ENCODE measurements around the gene CAV1. TPM values are rescaled to one million over a fixed set of nuclear protein-coding genes. Genes with fewer than 3 reads are reported as not detected.

Gene CAV1
- total and polyA plus RNA-seq, 7 donors: 8.8 to 857 (median 328) TPM

DNA sequence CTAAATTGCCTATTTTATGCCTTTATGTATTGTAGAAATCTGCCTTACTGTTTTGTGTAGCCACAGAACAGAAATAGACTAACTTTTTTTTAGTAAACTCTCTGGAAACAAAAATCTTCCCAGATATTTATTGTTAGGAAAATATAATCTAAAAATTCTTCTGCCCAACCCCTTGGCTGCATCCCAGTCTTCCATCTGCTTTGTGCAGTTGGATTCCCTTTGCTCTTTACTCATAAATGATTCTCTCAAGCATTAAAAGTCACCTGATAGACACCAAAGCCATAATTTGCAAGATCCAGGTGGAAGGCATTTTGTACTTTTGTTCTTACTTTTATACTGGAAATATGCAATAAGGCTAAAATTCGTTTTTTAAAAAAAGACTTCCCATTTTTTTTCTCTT lies 31.4 kb upstream of the CAV1 start:
- TF ChIP-seq, protein P1, sequence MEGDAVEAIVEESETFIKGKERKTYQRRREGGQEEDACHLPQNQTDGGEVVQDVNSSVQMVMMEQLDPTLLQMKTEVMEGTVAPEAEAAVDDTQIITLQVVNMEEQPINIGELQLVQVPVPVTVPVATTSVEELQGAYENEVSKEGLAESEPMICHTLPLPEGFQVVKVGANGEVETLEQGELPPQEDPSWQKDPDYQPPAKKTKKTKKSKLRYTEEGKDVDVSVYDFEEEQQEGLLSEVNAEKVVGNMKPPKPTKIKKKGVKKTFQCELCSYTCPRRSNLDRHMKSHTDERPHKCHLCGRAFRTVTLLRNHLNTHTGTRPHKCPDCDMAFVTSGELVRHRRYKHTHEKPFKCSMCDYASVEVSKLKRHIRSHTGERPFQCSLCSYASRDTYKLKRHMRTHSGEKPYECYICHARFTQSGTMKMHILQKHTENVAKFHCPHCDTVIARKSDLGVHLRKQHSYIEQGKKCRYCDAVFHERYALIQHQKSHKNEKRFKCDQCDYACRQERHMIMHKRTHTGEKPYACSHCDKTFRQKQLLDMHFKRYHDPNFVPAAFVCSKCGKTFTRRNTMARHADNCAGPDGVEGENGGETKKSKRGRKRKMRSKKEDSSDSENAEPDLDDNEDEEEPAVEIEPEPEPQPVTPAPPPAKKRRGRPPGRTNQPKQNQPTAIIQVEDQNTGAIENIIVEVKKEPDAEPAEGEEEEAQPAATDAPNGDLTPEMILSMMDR (IDR thresholded peaks at IDR 0.05): no peak
- TF ChIP-seq POLR2AphosphoS5 (IDR thresholded peaks at IDR 0.05) (no peak), EP300 (IDR thresholded peaks at IDR 0.05) (no peak), POLR2A (IDR thresholded peaks at IDR 0.05) (no peak)
- H3K4me1 ChIP-seq: peaks cover 0 to 24% (median 17%) of the 10 kb centered on the region in 4 donors
- no peaks in the 10 kb centered on the region for H3K36me3 ChIP-seq
- 52 to 65% methylated on average over 1 of the region's 1 CpG for WGBS, 2 donors
- no peak overlapping the region for H3K4me3 ChIP-seq
- DNase-seq: no peak
- intact Hi-C loops (cut with DNase I): no loop called here
- no peaks in the 10 kb centered on the region for H3K9me3 ChIP-seq
- no peaks in the 10 kb centered on the region for H3K27me3 ChIP-seq
- H3K27ac ChIP-seq: peak overlapping the region; percentile 33 to 50 (median 46)

DNA sequence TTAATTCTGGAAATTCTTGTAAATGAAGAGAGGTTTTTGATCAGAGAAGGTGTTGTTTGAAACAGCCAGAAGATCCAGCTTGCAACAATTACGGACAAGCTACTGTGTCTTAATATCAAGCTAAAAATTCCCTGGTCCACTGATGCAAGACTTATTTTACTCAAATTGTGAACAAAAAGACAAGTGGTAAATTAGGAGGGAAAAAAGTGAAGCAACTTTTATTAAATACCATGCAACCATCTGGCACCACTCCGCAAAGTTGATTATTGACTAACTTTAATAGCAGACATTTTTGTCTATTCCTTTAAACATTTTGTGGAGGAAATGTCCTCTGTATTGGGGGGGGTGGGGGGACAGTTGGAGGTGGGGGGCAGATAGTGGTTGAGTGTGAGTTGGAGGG lies 30.4 kb upstream of the CAV1 start:
- Histone ChIP-seq H3K4me3 (no peak overlapping the region), H3K36me3 (no peaks in the 10 kb centered on the region), H3K9me3 (no peaks in the 10 kb centered on the region), H3K4me1 (peaks cover 0 to 29% (median 20%) of the 10 kb centered on the region in 4 donors), H3K27me3 (no peaks in the 10 kb centered on the region), H3K27ac (peak overlapping the region in 2 of 4 donors; percentile 55 to 89)
- TF ChIP-seq POLR2AphosphoS5 (IDR thresholded peaks at IDR 0.05) (no peak), POLR2A (IDR thresholded peaks at IDR 0.05) (no peak), EP300 (IDR thresholded peaks at IDR 0.05) (no peak)
- TF ChIP-seq, protein P1 (IDR thresholded peaks at IDR 0.05): no peak
- intact Hi-C loops (cut with DNase I): no loop called here
- no peak for DNase-seq
- 93 to 97% methylated on average over 2 of the region's 2 CpGs for WGBS, 2 donors

DNA sequence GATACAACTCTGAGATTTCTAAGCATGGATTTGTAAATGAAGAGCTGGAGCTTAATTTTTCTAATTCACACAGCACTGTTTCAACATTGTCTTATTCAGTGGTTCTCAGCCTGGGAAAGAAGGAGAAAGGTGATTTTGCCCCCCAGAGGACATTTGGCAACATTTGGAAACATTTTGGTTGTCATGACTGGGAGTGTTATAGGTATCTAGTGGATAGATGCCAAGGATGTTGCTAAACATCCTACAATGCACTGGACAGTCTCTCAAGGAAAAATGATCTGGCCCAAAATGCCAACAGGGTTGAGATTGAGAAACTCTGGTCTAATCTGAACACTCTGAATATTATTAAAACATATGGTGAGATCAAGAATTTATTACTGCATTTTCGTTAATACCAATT lies 29.1 kb upstream of the CAV1 start:
- peaks cover 0 to 29% (median 20%) of the 10 kb centered on the region in 4 donors for H3K4me1 ChIP-seq
- no peaks in the 10 kb centered on the region for H3K9me3 ChIP-seq
- TF ChIP-seq POLR2A (IDR thresholded peaks at IDR 0.05) (no peak), POLR2AphosphoS5 (IDR thresholded peaks at IDR 0.05) (no peak), EP300 (IDR thresholded peaks at IDR 0.05) (no peak)
- TF ChIP-seq, protein P1 (IDR thresholded peaks at IDR 0.05): no peak
- intact Hi-C loops (cut with DNase I): no loop called here
- no peak overlapping the region for H3K4me3 ChIP-seq
- H3K27me3 ChIP-seq: no peaks in the 10 kb centered on the region
- no peaks in the 10 kb centered on the region for H3K36me3 ChIP-seq
- WGBS, 2 donors: 88% methylated on average over 1 of the region's 1 CpG
- H3K27ac ChIP-seq: peak overlapping the region; percentile 17 to 89 (median 52)
- no peak for DNase-seq

DNA sequence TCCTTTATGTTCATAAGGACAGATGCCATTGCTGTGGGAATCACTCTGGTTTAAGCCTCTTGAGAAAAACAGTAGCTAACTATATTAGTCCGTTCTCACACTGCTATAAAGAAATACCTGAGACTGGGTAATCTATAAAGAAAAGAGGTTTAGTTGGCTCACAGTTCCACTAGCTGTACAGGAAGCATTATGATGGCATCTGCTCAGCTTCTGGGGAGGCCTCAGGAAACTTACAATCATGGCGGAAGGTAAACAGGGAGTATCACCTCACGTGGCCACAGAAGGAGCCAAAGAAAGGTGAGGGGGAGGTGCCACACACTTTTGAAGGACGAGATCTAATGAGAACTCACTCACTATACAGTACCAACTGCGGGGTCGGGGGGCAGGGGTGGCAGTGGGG lies 28.2 kb upstream of the CAV1 start:
- TF ChIP-seq, protein P1 (IDR thresholded peaks at IDR 0.05): no peak
- TF ChIP-seq EP300 (IDR thresholded peaks at IDR 0.05): no peak
- Histone ChIP-seq H3K9me3 (no peaks in the 10 kb centered on the region), H3K4me3 (no peak overlapping the region), H3K4me1 (peaks cover 0 to 29% (median 19%) of the 10 kb centered on the region in 4 donors), H3K36me3 (no peaks in the 10 kb centered on the region), H3K27ac (peak overlapping the region; percentile 9 to 89 (median 43)), H3K27me3 (no peaks in the 10 kb centered on the region)
- 93 to 97% methylated on average over 6 of the region's 6 CpGs for WGBS, 2 donors
- DNase-seq: no peak
- intact Hi-C loops (cut with DNase I): no loop called here

DNA sequence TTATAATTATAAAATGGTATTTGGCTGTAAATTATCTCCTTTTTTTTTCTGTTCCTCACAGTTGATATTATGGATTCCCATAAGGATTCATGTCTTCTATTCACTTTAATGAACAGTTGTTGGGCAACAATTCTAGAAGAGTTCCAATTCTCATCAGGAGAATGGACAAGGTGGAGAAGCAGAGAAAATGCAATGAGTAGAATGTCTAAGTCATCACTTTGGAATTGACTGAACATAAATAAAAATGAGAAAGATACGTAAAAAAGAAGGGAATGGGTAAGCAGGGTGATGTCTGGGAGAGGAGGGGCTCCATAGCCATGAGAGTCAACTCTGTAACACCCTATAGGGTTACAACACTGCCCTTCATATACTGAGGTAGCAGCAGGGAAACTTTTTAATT lies 27.1 kb upstream of the CAV1 start:
- Histone ChIP-seq H3K27ac (peak overlapping the region in 3 of 4 donors; percentile 89 to 98 (median 97)), H3K4me1 (peaks cover 0 to 27% (median 18%) of the 10 kb centered on the region in 4 donors), H3K9me3 (no peaks in the 10 kb centered on the region), H3K4me3 (no peak overlapping the region), H3K36me3 (no peaks in the 10 kb centered on the region), H3K27me3 (no peaks in the 10 kb centered on the region)
- no peak for DNase-seq
- TF ChIP-seq EP300 (IDR thresholded peaks at IDR 0.05) (no peak), POLR2AphosphoS5 (IDR thresholded peaks at IDR 0.05) (no peak), POLR2A (IDR thresholded peaks at IDR 0.05) (no peak)
- TF ChIP-seq, protein P1 (IDR thresholded peaks at IDR 0.05): no peak
- 85 to 87% methylated on average over 1 of the region's 1 CpG for WGBS, 2 donors
- intact Hi-C loops (cut with DNase I): no loop called here
